HG03558 (cell line): Measurements from ENCODE around the gene ERGIC3.

ENCODE experiments used
- ATAC-seq: cut with Tn5 transposase; IDR thresholded peaks from one replicate; pipeline ENCODE4 v1.9.1; 2021; ENCODE audit warnings: moderate number of reproducible peaks; ENCODE audit not compliant: unreplicated experiment; ENCODE audit errors: extremely low read depth

Gene ERGIC3

GRCh38 chr20:35541783-35542662 lies at the start of gene ERGIC3:
ERGIC3 (plus strand) TSS chr20:35542078; CDS start chr20:35542098, 20 bp downstream.
- no peak for ATAC-seq

- no peak for ATAC-seq
Observed at GRCh38 chr20:35492352-35492751, 49.5 kb upstream of the ERGIC3 start.

GRCh38 chr20:35496481-35496880 lies 45.4 kb upstream of the ERGIC3 start:
- ATAC-seq: no peak

- no peak for ATAC-seq
Observed at GRCh38 chr20:35497320-35497719, 44.6 kb upstream of the ERGIC3 start.

GRCh38 chr20:35497780-35498189 lies 44.1 kb upstream of the ERGIC3 start:
- no peak for ATAC-seq

GRCh38 chr20:35499271-35499670 lies 42.6 kb upstream of the ERGIC3 start:
- ATAC-seq: no peak

GRCh38 chr20:35502352-35502751 lies 39.5 kb upstream of the ERGIC3 start:
- ATAC-seq: no peak

GRCh38 chr20:35503281-35503680 lies 38.6 kb upstream of the ERGIC3 start:
- no peak for ATAC-seq

- no peak for ATAC-seq
Observed at GRCh38 chr20:35503841-35504561, 37.9 kb upstream of the ERGIC3 start.

GRCh38 chr20:35504751-35505150 lies 37.1 kb upstream of the ERGIC3 start:
- no peak for ATAC-seq

- no peak for ATAC-seq
Observed at GRCh38 chr20:35506179-35506578, 35.7 kb upstream of the ERGIC3 start.

- no peak for ATAC-seq
Observed at GRCh38 chr20:35506872-35507638, 34.8 kb upstream of the ERGIC3 start.

- ATAC-seq: no peak
Observed at GRCh38 chr20:35508493-35509218, 33.2 kb upstream of the ERGIC3 start.

- ATAC-seq: no peak
Observed at GRCh38 chr20:35510951-35511735, 30.7 kb upstream of the ERGIC3 start.

- no peak for ATAC-seq
Observed at GRCh38 chr20:35511814-35512420, 30.0 kb upstream of the ERGIC3 start.

- ATAC-seq: no peak
Observed at GRCh38 chr20:35514371-35514932, 27.4 kb upstream of the ERGIC3 start.

- no peak for ATAC-seq
Observed at GRCh38 chr20:35515341-35515740, 26.5 kb upstream of the ERGIC3 start.

- ATAC-seq: no peak
Observed at GRCh38 chr20:35515949-35516645, 25.8 kb upstream of the ERGIC3 start.
